GM21526 (cell line): ENCODE results near the gene INO80.

Source experiments
- ATAC-seq: cut with Tn5 transposase; IDR thresholded peaks from one replicate; pipeline ENCODE4 v1.9.1; 2021; ENCODE audit warnings: moderate library complexity; ENCODE audit not compliant: unreplicated experiment, low FRiP score

The INO80 gene

GRCh38 chr15:40933517-40933902 is 182.6 kb downstream of the INO80 start:
- ATAC-seq, result no peak

- no peak for ATAC-seq
Measured at GRCh38 chr15:40932649-40933516, 183.2 kb downstream of the INO80 start.

GRCh38 chr15:40932156-40932555 is 183.9 kb downstream of the INO80 start:
- ATAC-seq, result no peak

- ATAC-seq, result no peak
Measured at GRCh38 chr15:40931300-40932142, 184.6 kb downstream of the INO80 start.

- ATAC-seq, result no peak
Measured at GRCh38 chr15:40930430-40931299, 185.4 kb downstream of the INO80 start.

- ATAC-seq, result no peak
Measured at GRCh38 chr15:40929660-40930429, 186.2 kb downstream of the INO80 start.
